ENCODE measurements around the gene VASN. TPM values are rescaled to one million over a fixed set of nuclear protein-coding genes. Genes with fewer than 3 reads are reported as not detected.

The VASN gene
- total RNA-seq, 1 donor from 2014 or later = 0.11 TPM

DNA sequence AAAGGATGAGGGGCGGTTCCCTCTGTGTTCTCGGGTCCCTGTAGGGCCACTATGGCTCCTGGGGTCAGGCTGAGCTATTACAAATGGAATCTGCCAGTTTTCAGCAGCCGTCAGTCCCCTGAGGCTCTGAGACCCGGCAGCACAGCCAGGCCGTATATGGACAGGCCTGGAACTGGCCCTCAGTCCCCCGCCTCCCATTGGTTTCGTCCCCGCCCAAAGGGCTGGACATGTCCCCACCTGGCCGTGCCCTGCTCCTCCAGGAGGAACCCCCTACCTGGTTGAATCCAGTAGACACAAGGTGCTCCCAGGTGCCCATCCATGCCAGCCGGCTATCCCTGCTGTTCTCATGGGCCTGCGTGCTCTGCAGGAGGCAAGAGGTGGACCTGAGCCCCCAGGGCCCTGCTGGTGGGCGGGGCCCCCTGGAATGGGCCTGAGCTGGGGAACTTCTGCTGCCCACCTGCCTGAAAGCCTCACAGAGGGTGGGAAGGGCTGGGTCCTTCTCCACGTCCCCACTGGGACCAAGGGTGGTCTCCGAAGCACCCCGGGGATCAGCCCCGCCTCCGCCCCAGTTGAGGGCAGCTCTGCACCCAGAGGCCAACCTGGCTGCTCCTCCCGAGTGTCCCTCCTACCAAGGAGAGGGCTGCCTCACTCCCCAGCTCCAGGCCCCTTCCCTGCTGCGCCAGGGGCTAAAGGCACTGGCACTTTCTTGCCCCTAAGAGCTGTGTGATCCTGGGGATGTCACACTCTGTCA lies 16.8 kb downstream of the VASN start:
- TF ChIP-seq, protein P1, sequence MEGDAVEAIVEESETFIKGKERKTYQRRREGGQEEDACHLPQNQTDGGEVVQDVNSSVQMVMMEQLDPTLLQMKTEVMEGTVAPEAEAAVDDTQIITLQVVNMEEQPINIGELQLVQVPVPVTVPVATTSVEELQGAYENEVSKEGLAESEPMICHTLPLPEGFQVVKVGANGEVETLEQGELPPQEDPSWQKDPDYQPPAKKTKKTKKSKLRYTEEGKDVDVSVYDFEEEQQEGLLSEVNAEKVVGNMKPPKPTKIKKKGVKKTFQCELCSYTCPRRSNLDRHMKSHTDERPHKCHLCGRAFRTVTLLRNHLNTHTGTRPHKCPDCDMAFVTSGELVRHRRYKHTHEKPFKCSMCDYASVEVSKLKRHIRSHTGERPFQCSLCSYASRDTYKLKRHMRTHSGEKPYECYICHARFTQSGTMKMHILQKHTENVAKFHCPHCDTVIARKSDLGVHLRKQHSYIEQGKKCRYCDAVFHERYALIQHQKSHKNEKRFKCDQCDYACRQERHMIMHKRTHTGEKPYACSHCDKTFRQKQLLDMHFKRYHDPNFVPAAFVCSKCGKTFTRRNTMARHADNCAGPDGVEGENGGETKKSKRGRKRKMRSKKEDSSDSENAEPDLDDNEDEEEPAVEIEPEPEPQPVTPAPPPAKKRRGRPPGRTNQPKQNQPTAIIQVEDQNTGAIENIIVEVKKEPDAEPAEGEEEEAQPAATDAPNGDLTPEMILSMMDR (IDR thresholded peaks at IDR 0.05) = no peak
- CTCF ChIA-PET = no interaction called here
- Mint-ChIP-seq H3K4me3 (no peak overlapping the region), H3K9me3 (no peaks in the 10 kb centered on the region), H3K36me3 (ENCODE audit: low read depth) (peaks cover 46% of the 10 kb centered on the region), H3K27me3 (no peaks in the 10 kb centered on the region), H3K27ac (no peak overlapping the region), H3K4me1 (no peaks in the 10 kb centered on the region)
- DNase-seq (no peak), ATAC-seq (ENCODE audit: low read depth) (no peak)
- intact Hi-C loops (cut with micrococcal nuclease) = no loop called here
- POLR2A ChIA-PET = no interaction called here

DNA sequence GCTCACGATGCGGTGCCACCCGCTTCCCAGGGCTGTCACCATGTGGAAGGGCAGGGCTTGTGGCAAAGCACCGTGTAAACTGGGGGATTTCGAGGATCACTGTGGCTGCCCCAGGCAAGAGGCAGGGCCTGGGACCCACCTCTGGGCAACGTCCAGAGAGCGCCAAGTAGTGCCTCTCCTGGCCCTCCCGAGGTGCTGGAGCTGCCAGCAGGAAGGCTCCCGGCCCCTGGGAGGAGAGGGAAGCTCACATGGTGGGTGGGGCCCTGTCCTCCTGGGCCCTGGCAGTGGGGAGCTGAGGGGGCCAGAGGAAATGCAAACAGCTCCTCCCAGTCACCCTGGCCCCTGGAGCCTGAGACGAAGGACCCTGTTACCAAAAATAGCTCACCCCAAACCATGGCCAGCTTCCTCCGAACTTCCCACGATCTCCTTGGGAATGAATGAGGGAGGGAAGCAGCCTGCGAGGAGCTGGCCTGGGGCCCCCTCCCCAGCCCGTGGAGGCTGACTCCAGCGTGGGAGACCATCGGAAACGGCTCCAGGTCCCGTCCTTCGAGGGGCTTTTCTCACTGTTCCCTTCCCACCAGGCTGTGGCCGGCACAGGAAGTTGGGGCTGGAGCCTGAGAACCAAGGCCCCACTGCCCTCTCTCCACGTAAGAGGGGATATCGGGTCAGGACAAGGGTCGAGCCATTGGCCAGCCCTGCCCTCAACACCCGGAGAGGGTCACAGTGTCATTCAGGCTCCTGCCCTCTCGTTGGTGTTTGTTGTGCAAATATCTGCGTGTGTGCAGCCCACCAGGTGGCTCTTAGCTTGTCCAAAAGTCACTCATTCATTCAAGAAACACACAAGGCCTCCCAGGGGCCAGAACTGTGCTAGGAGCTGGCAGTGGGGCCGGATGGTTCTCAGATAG lies 17.7 kb downstream of the VASN start:
- TF ChIP-seq, protein P1 (IDR thresholded peaks at IDR 0.05) = no peak
- ChIA-PET POLR2A (no interaction called here), CTCF (interaction anchor here (2.2 kb wide), 1 partner anchor 13 kb away, joined by 7 read pairs; no protein-coding TSS in a partner anchor)
- Mint-ChIP-seq H3K36me3 (ENCODE audit: low read depth) (peaks cover 48% of the 10 kb centered on the region), H3K9me3 (no peaks in the 10 kb centered on the region), H3K4me1 (no peaks in the 10 kb centered on the region), H3K27me3 (no peaks in the 10 kb centered on the region), H3K27ac (no peak overlapping the region), H3K4me3 (no peak overlapping the region)
- ATAC-seq (ENCODE audit: low read depth) = no peak
- no peak for DNase-seq
- intact Hi-C loops (cut with micrococcal nuclease) = no loop called here

DNA sequence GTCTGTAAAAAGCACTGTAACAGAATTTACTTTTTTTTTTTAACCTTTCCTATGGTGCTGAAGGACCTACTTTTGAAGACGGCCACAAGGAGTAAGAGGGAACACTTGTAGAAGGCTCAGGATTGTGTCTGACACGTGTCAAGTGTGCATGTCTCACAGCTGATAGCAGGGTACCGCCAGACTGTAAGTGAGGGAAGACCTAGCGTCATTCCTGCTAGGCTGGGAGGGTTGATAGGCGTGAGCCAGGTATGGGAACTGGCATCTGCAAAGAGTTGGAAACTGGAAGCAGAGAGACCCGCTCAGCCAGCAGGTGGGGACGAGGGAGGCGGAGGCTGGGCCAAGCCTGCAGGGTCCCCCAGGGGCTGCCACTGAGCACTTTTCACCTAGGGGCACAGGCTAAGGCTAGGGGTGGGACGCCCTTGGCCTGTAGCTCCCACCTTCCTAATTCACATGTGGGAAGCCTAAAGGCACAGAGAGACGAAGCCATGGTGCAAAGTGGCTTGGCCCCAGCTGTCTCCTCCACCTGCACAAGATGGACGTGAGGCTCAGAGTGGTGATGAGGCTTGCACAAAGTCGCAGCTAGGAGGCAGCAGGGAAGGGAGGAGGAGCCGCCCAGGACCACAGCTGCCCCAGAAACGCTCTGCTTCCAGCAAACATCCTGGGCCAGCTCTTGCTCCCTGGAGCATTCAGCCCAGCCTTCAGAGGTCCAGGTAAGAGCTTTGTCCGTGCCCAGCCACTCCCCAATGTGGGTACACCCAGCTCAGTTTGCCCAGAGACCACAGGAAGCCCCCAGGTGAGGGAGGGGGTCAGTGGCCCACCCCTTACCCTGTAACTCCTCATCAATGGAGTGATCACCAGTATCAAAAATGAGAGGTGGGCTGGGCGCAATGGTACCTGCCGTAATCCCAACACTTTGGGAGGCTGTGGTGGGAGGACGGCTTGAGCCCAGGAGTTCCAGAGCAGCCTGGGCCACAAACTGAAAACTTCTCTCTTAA lies 18.9 kb downstream of the VASN start:
- no peak for DNase-seq
- CTCF ChIA-PET = interaction anchor here (2.2 kb wide), 1 partner anchor 12 kb away, joined by 7 read pairs; no protein-coding TSS in a partner anchor
- H3K4me3 Mint-ChIP-seq = no peak overlapping the region

DNA sequence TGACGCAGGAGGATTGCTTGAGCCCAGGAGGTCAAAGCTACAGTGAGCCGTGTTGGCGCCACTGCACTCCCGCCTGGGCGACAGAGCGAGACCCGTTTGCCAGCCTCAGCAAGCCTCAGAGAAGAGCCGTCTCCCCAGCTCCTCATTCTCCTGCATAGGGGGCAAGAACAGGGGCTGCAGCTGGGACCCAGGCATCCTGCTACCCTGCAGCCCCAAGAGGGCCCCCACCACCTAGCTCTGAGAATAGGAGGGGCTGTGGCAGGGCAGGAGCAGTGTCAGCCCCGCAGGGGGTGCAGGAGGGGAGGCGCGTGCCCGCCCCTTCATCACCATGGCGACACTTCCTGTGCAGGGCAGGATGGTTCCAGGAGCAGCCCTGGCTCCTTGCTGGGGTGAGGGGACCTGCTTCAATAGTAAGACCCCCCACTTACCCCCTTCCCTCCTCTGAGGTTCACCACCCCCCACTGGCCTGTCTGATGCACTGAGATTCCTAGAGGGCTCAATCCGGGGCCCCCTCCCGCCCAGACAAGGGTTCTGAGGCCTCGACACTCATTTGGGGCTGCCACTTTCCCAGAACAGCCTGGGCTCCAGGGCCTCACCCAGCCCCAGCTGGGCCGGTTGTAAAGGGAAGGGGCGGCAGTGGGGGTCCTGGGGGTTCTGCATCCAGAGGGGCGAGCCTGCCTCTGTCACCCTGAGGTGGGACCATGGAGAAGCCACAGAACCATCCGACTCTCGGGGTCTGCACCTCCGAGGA lies 20.2 kb downstream of the VASN start:
- peaks cover 54% of the 10 kb centered on the region for H3K36me3 Mint-ChIP-seq (ENCODE audit: low read depth)
- H3K27me3 Mint-ChIP-seq = no peaks in the 10 kb centered on the region
- no peak overlapping the region for H3K27ac Mint-ChIP-seq
- POLR2A ChIA-PET = no interaction called here
- no peaks in the 10 kb centered on the region for H3K4me1 Mint-ChIP-seq
- CTCF ChIA-PET = interaction anchor here (2.2 kb wide), 1 partner anchor 10 kb away, joined by 7 read pairs; no protein-coding TSS in a partner anchor
- intact Hi-C loops (cut with micrococcal nuclease) = no loop called here
- H3K9me3 Mint-ChIP-seq = no peaks in the 10 kb centered on the region
- ATAC-seq (ENCODE audit: low read depth) (no peak), DNase-seq (no peak)
- no peak overlapping the region for H3K4me3 Mint-ChIP-seq
- TF ChIP-seq, protein P1 (IDR thresholded peaks at IDR 0.05) = no peak

More for the DNA sequence above, 18.9 kb downstream of the VASN start:
- intact Hi-C loops (cut with micrococcal nuclease) = no loop called here
- Mint-ChIP-seq H3K4me1 (no peaks in the 10 kb centered on the region), H3K9me3 (no peaks in the 10 kb centered on the region), H3K36me3 (ENCODE audit: low read depth) (peaks cover 53% of the 10 kb centered on the region), H3K27ac (no peak overlapping the region), H3K27me3 (no peaks in the 10 kb centered on the region)
- ATAC-seq (ENCODE audit: low read depth) = no peak
- POLR2A ChIA-PET = interaction anchor here (0.6 kb wide), 1 partner anchor 87 kb away, joined by 3 read pairs; no protein-coding TSS in a partner anchor
- TF ChIP-seq, protein P1 (IDR thresholded peaks at IDR 0.05) = no peak
